Tibial artery (tissue), 4 donors: ENCODE measurements around the gene DNAH6.

Experiments used
- DNase-seq, 2 donors: peaks; one replicate each; pipeline ENCODE4 v3.0.0-alpha.2; 2019
- H3K27ac ChIP-seq, 2 donors: fragments of 200-600 bp; sonication (generic) in 1 of 2; 1 replicate in 1 of 2; 2 replicates in 1 of 2; pipeline ENCODE4 v1.5.1; 2018 to 2019; ENCODE audit warnings: mild to moderate bottlenecking in 1 of 2
- H3K27me3 ChIP-seq, 2 donors: fragments of 200-600 bp; sonication (generic) in 1 of 2; one replicate each; pipeline versions ENCODE4 v1.5.1 to v1.6.0; 2016 to 2019
- H3K36me3 ChIP-seq, 3 donors: fragments of 200-600 bp; sonication (generic) in 2 of 3; one replicate each; pipeline ENCODE4 v1.5.1; 2016 to 2019; ENCODE audit warnings: mild to moderate bottlenecking in 2 of 3
- H3K4me1 ChIP-seq, 4 donors: fragments of 200-600 bp; sonication (generic) in 2 of 4; 1 replicate in 3 of 4; 2 replicates in 1 of 4; pipeline ENCODE4 v1.5.1; 2016 to 2019
- H3K4me3 ChIP-seq, 2 donors: fragments of 200-600 bp; sonication (generic) in 1 of 2; 1 replicate in 1 of 2; 2 replicates in 1 of 2; pipeline ENCODE4 v1.5.1; 2018 to 2019; ENCODE audit warnings: mild to moderate bottlenecking in 2 of 2
- H3K9me3 ChIP-seq, 3 donors: fragments of 200-600 bp; sonication (generic) in 1 of 3; one replicate each; pipeline ENCODE4 v1.5.1; 2016 to 2019
- CTCF ChIP-seq, 2 experiments: fragments of 200-600 bp in 1 of 2; fragments of 450-650 bp in 1 of 2; IDR thresholded peaks; one replicate each; pipeline ENCODE4 v1.5.1; 2017 to 2019; ENCODE audit warnings: antibody characterized with exemption in 2 of 2, mild to moderate bottlenecking in 1 of 2, moderate library complexity in 1 of 2
- intact Hi-C: fragments of 100-400 bp; cut with DNase I; formaldehyde crosslinking; loops from one replicate; pipeline ENCODE4 v1.15.0; 2023; ENCODE audit warnings: low total_unique reads

Gene DNAH6

GRCh38 chr2:84723831-84724230 is 207.5 kb downstream of the DNAH6 start:
- H3K27ac ChIP-seq = no peak overlapping the region
- H3K36me3 ChIP-seq = no peaks in the 10 kb centered on the region
- no peaks in the 10 kb centered on the region for H3K9me3 ChIP-seq
- H3K4me1 ChIP-seq = no peaks in the 10 kb centered on the region
- intact Hi-C loops = no loop called here
- DNase-seq = no peak
- no peak for TF ChIP-seq CTCF (IDR thresholded peaks at IDR 0.05)
- H3K4me3 ChIP-seq = no peak overlapping the region
- H3K27me3 ChIP-seq = no peaks in the 10 kb centered on the region

- DNase-seq = no peak
- Histone ChIP-seq H3K36me3 (no peaks in the 10 kb centered on the region), H3K9me3 (no peaks in the 10 kb centered on the region), H3K27ac (no peak overlapping the region), H3K4me3 (no peak overlapping the region), H3K4me1 (no peaks in the 10 kb centered on the region), H3K27me3 (no peaks in the 10 kb centered on the region)
- intact Hi-C loops = no loop called here
- no peak for TF ChIP-seq CTCF (IDR thresholded peaks at IDR 0.05)
These were observed 209.4 kb downstream of the DNAH6 start for GRCh38 chr2:84725717-84726116.

- H3K27ac ChIP-seq = no peak overlapping the region
- H3K9me3 ChIP-seq = no peaks in the 10 kb centered on the region
- DNase-seq = no peak
- no peaks in the 10 kb centered on the region for H3K36me3 ChIP-seq
- no peaks in the 10 kb centered on the region for H3K4me1 ChIP-seq
- H3K4me3 ChIP-seq = no peak overlapping the region
- no peak for TF ChIP-seq CTCF (IDR thresholded peaks at IDR 0.05)
- intact Hi-C loops = no loop called here
- no peaks in the 10 kb centered on the region for H3K27me3 ChIP-seq
These were observed 211.0 kb downstream of the DNAH6 start for GRCh38 chr2:84727315-84727714.

- no peak overlapping the region for H3K27ac ChIP-seq
- H3K27me3 ChIP-seq = no peaks in the 10 kb centered on the region
- no peak overlapping the region for H3K4me3 ChIP-seq
- H3K4me1 ChIP-seq = no peaks in the 10 kb centered on the region
- intact Hi-C loops = no loop called here
- no peak for DNase-seq
- H3K9me3 ChIP-seq = no peaks in the 10 kb centered on the region
- no peak for TF ChIP-seq CTCF (IDR thresholded peaks at IDR 0.05)
- H3K36me3 ChIP-seq = no peaks in the 10 kb centered on the region
These were observed 212.9 kb downstream of the DNAH6 start for GRCh38 chr2:84729224-84729623.

GRCh38 chr2:84731185-84731584 is 214.9 kb downstream of the DNAH6 start:
- Histone ChIP-seq H3K27me3 (no peaks in the 10 kb centered on the region), H3K9me3 (no peaks in the 10 kb centered on the region), H3K4me1 (no peaks in the 10 kb centered on the region), H3K27ac (no peak overlapping the region), H3K4me3 (no peak overlapping the region), H3K36me3 (no peaks in the 10 kb centered on the region)
- no peak for DNase-seq
- intact Hi-C loops = no loop called here
- no peak for TF ChIP-seq CTCF (IDR thresholded peaks at IDR 0.05)
